Mucosa of gallbladder (tissue), 1 donor: Measurements from ENCODE around the gene SUMO4. TPM values are rescaled to one million over a fixed set of nuclear protein-coding genes. Genes with fewer than 3 reads are reported as not detected.
"Not testable (repeated sequence)": the region's sequence is repeated elsewhere in the genome, so short reads cannot be mapped to it uniquely, and the experiment has no call there.

Source experiments
- DNase-seq: peaks from one replicate; pipeline ENCODE4 v3.0.0-alpha.2; 2020; ENCODE audit warnings: low spot score
- total RNA-seq: library from RNA; stranded (reverse); gene quantifications from one replicate; pipeline ENCODE4 v1.2.1, GENCODE V29; 2021
- donor health status: DM: no; HTN: no; CAD: no.

The SUMO4 gene
- total RNA-seq, 1 donor from 2014 or later, result 1.3 TPM

GRCh38 chr6:149431905-149432775, 32.1 kb downstream of the SUMO4 start:
- DNase-seq, result peak; percentile 90

GRCh38 chr6:149433405-149433804, 33.3 kb downstream of the SUMO4 start:
- no peak for DNase-seq

DNA sequence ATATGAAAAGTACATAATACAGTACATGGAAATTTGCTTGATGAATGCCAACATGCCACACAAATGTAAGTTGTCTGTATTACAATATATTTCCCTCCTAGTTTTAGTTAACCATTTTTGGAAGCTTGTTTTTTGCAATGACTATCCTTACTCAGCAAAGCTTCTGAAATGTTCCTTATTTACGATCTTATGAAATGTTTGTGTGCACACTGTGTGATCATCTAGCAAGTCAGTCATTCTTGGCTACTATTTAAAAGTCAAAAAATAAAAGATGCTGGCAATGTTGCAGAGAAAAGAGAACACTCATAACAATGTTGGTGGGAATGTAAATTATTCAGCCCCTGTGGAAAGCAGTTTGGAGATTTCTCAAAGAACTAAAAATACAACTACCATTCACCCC, 33.8 kb downstream of the SUMO4 start:
- DNase-seq, result no peak

GRCh38 chr6:149435919-149436586, 36.0 kb downstream of the SUMO4 start:
- no peak for DNase-seq

GRCh38 chr6:149436647-149437046, 36.6 kb downstream of the SUMO4 start:
- no peak for DNase-seq

GRCh38 chr6:149437212-149437611, 37.1 kb downstream of the SUMO4 start:
- no peak for DNase-seq

DNA sequence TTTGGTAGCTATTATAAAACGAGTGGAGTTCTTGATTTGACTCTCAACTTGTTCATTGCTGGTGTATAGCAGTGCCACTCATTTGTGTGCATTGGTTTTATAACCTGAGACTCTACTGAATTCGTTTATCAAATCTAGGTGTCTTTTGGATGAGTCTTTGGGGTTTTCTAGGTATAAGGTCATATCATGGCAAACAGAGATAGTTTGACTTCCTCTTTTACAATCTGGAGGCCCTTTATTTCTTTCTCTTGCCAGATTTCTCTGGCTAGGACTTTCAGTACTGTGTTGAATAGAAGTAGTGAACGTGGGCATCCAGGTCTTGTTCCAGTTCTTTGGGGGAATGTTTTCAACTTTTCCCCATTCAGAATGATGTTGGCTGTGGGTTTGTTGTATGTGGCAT, 38.8 kb downstream of the SUMO4 start:
- no peak for DNase-seq

GRCh38 chr6:149439626-149440025, 39.6 kb downstream of the SUMO4 start:
- DNase-seq, result no peak

GRCh38 chr6:149440735-149441671, 40.9 kb downstream of the SUMO4 start:
- DNase-seq, result no peak

- DNase-seq, result no peak
These were observed 41.7 kb downstream of the SUMO4 start for GRCh38 chr6:149441740-149442139.

- no peak for DNase-seq
These were observed 43.5 kb downstream of the SUMO4 start for GRCh38 chr6:149443411-149444181.

- DNase-seq, result not testable (repeated sequence)
These were observed 44.5 kb downstream of the SUMO4 start for GRCh38 chr6:149444360-149445094.

DNA sequence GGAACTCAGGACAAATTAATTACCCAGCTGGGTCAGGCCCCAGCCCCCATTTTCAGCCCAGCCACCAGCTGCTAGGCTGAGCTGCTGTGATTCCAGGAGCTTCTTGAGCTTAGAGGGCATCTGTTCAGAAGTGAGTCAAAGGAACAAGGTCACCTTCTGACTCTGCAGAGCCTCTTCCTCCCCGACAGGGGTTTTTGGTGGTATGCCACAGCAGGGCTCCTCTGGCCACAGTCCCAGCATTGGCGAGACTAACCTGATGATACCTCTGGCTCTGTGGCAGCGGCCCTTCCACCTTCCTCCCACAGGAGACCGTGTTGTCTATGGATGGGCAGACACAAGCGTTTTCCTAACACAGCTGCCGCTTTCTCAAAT, 45.0 kb downstream of the SUMO4 start:
- DNase-seq, result no peak

DNA sequence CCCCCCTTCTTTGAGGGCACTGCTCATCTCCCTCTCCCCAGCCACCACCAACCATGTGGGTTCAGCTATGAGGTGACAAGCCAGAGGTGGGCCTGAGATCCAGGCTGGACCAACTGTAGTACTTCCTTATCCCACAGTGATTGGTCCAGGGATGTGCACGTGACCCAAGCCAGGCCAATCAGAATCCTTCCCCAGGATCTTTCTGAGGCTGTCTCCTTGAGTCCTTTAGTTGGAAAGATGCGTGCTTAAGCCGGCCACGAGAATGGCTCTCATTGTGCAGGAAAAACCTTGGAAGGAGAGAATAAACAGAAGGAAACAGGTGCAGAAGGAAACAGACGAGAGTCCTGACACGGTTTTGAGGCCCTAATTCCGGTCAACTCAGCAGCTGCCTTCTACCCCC, 45.5 kb downstream of the SUMO4 start:
- DNase-seq, result no peak

GRCh38 chr6:149446791-149447376, 46.8 kb downstream of the SUMO4 start:
- DNase-seq, result no peak

GRCh38 chr6:149448821-149449453, 48.9 kb downstream of the SUMO4 start:
- no peak for DNase-seq

GRCh38 chr6:149449831-149450678, 50.0 kb downstream of the SUMO4 start:
- no peak for DNase-seq
